GM23338 (cell line): Measurements from ENCODE around the gene CACNA2D4. TPM values are rescaled to one million over a fixed set of nuclear protein-coding genes. Genes with fewer than 3 reads are reported as not detected.

ENCODE experiments used
- ATAC-seq: fragments of 200-7000 bp; cut with Tn5 transposase; 3 replicates; pipeline ENCODE4 v1.9.1; 2020
- DNase-seq: peaks from one replicate; pipeline ENCODE4 v3.0.0-alpha.2; 2015; ENCODE audit warnings: low spot score
- H2AFZ ChIP-seq: fragments of 200-600 bp; sonication (generic); 2 replicates; pipeline ENCODE4 v1.8.0; 2016; ENCODE audit warnings: antibody characterized with exemption, mild to moderate bottlenecking, moderate library complexity
- H3F3A ChIP-seq: fragments of 200-600 bp; sonication (generic); replicated peaks from 2 replicates; pipeline ENCODE4 v1.8.0; 2017; ENCODE audit warnings: antibody characterized with exemption, mixed run types, low read depth
- H3K27ac ChIP-seq: fragments of 200-600 bp; sonication (generic); 2 replicates; pipeline ENCODE4 v1.6.1; 2016; ENCODE audit warnings: low read depth
- H3K27me3 ChIP-seq: fragments of 200-600 bp; sonication (generic); 2 replicates; pipeline ENCODE4 v1.8.0; 2016; ENCODE audit warnings: mild to moderate bottlenecking, mixed run types, moderate library complexity; ENCODE audit not compliant: insufficient read depth
- H3K36me3 ChIP-seq: fragments of 200-600 bp; sonication (generic); 2 replicates; pipeline ENCODE4 v1.8.0; 2016; ENCODE audit warnings: mild to moderate bottlenecking; ENCODE audit not compliant: insufficient read depth
- H3K4me1 ChIP-seq: fragments of 200-600 bp; sonication (generic); 2 replicates; pipeline ENCODE4 v1.8.0; 2016; ENCODE audit warnings: mild to moderate bottlenecking, moderate library complexity; ENCODE audit not compliant: insufficient read depth
- H3K4me2 ChIP-seq: fragments of 200-600 bp; sonication (generic); 2 replicates; pipeline ENCODE4 v1.7.1; 2017; ENCODE audit warnings: mixed run types
- H3K4me3 ChIP-seq: fragments of 200-600 bp; sonication (generic); 2 replicates; pipeline ENCODE4 v1.6.1; 2016; ENCODE audit warnings: mixed run types
- H3K79me2 ChIP-seq: fragments of 200-600 bp; sonication (generic); replicated peaks from 2 replicates; pipeline ENCODE4 v1.8.0; 2017; ENCODE audit warnings: mild to moderate bottlenecking; ENCODE audit not compliant: insufficient read depth
- H3K9me2 ChIP-seq: fragments of 200-600 bp; sonication (generic); 2 replicates; pipeline ENCODE4 v1.8.0; 2017; ENCODE audit not compliant: insufficient read depth
- H4K20me1 ChIP-seq: fragments of 200-600 bp; sonication (generic); replicated peaks from 2 replicates; pipeline ENCODE4 v1.8.0; 2017; ENCODE audit warnings: mild to moderate bottlenecking; ENCODE audit not compliant: insufficient read depth
- H3K27ac Mint-ChIP-seq: 2 replicates; pipeline ENCODE4 v1.8.0; 2020; ENCODE audit warnings: inconsistent platforms, mild to moderate bottlenecking, moderate library complexity, mixed read lengths
- H3K27me3 Mint-ChIP-seq: 3 replicates; pipeline ENCODE4 v1.8.0; 2022; ENCODE audit warnings: low read depth, mild to moderate bottlenecking, moderate library complexity, mixed read lengths, inconsistent platforms; ENCODE audit not compliant: insufficient read depth, poor library complexity
- H3K36me3 Mint-ChIP-seq: 3 replicates; pipeline ENCODE4 v1.8.0; 2021; ENCODE audit warnings: low read depth, mild to moderate bottlenecking, inconsistent platforms, moderate library complexity, mixed read lengths
- H3K4me1 Mint-ChIP-seq: 3 replicates; pipeline ENCODE4 v1.8.0; 2020; ENCODE audit warnings: mild to moderate bottlenecking, inconsistent platforms, mixed read lengths
- H3K4me3 Mint-ChIP-seq: 3 replicates; pipeline ENCODE4 v1.8.0; 2021; ENCODE audit warnings: moderate library complexity, mild to moderate bottlenecking, inconsistent platforms, mixed read lengths
- H3K9me3 Mint-ChIP-seq: 3 replicates; pipeline ENCODE4 v1.8.0; 2020; ENCODE audit warnings: moderate library complexity, mild to moderate bottlenecking, inconsistent platforms, mixed read lengths
- EZH2 ChIP-seq: fragments of 200-600 bp; sonication (generic); IDR thresholded peaks from one replicate; pipeline ENCODE4 v1.8.0; 2017; ENCODE audit warnings: antibody characterized with exemption, mild to moderate bottlenecking, low read depth; ENCODE audit not compliant: unreplicated experiment
- JUNB ChIP-seq: IDR thresholded peaks from one replicate; pipeline ENCODE4 v1.6.1; 2016; ENCODE audit warnings: antibody characterized with exemption; ENCODE audit not compliant: unreplicated experiment
- NANOG ChIP-seq: IDR thresholded peaks from 2 replicates; pipeline ENCODE4 v1.6.1; 2016; ENCODE audit warnings: antibody characterized with exemption, borderline replicate concordance
- POLR2AphosphoS5 ChIP-seq: IDR thresholded peaks from 2 replicates; pipeline ENCODE4 v1.6.1; 2016; ENCODE audit warnings: antibody characterized with exemption, low read depth
- ZNF331 ChIP-seq: fragments of 250-450 bp; sonication (Bioruptor Pico); IDR thresholded peaks from 2 replicates; pipeline ENCODE4 v1.5.0; 2020; ENCODE audit warnings: low read depth, mild to moderate bottlenecking, moderate library complexity
- polyA plus RNA-seq: library from polyadenylated mRNA; unstranded; fragments of >200 nt; fragmentation: Nextera tagmentation; extraction: Ambion mirVana; gene quantifications from 2 replicates; pipeline ENCODE4 v1.2.1, GENCODE V29; 2016
- total RNA-seq: library from RNA; depleted of rRNA; stranded (reverse); fragments of >200 nt; shearing (Covaris generic); gene quantifications from 2 replicates; pipeline ENCODE4 v1.2.3, GENCODE V29; 2014
- TF ChIP-seq, protein P1 (sequence below): fragments of 250-450 bp; sonication (Bioruptor Pico); IDR thresholded peaks from 2 replicates; pipeline ENCODE4 v1.5.0; 2020; ENCODE audit warnings: mild to moderate bottlenecking, moderate library complexity
- TF ChIP-seq, protein P2 (sequence below), 2 experiments: fragments of 200-600 bp in 1 of 2; sonication (generic) in 1 of 2; conservative IDR thresholded peaks; 2 replicates each; pipeline versions ENCODE4 v1.5.1 to v1.6.1; 2016 to 2017; ENCODE audit warnings: antibody characterized with exemption in 2 of 2, low read depth in 2 of 2, mild to moderate bottlenecking in 2 of 2, moderate library complexity in 1 of 2

CACNA2D4 gene
- total and polyA plus RNA-seq, 2 experiments from 2014 or later: 0.07 to 0.24 TPM

DNA sequence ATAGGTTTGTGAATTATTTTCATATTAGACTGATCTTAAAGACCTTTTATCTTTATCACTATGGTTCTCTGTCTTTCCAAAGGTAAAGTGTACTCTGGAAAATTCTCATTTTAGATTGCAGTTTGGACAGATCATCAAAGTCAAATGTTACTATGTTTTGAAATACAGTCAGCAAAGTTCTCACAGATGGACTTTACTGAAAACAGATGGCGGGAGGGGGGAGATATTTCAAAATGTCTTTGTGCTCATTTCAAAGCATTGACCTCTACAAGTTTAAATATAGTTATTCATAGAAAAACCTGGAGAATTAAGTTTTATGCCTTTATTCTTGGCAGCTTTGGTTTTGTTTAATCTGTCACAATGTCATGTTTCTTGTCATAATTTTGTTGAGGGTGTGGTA lies 149.8 kb downstream of the CACNA2D4 start (continued):
- TF ChIP-seq, protein P1, sequence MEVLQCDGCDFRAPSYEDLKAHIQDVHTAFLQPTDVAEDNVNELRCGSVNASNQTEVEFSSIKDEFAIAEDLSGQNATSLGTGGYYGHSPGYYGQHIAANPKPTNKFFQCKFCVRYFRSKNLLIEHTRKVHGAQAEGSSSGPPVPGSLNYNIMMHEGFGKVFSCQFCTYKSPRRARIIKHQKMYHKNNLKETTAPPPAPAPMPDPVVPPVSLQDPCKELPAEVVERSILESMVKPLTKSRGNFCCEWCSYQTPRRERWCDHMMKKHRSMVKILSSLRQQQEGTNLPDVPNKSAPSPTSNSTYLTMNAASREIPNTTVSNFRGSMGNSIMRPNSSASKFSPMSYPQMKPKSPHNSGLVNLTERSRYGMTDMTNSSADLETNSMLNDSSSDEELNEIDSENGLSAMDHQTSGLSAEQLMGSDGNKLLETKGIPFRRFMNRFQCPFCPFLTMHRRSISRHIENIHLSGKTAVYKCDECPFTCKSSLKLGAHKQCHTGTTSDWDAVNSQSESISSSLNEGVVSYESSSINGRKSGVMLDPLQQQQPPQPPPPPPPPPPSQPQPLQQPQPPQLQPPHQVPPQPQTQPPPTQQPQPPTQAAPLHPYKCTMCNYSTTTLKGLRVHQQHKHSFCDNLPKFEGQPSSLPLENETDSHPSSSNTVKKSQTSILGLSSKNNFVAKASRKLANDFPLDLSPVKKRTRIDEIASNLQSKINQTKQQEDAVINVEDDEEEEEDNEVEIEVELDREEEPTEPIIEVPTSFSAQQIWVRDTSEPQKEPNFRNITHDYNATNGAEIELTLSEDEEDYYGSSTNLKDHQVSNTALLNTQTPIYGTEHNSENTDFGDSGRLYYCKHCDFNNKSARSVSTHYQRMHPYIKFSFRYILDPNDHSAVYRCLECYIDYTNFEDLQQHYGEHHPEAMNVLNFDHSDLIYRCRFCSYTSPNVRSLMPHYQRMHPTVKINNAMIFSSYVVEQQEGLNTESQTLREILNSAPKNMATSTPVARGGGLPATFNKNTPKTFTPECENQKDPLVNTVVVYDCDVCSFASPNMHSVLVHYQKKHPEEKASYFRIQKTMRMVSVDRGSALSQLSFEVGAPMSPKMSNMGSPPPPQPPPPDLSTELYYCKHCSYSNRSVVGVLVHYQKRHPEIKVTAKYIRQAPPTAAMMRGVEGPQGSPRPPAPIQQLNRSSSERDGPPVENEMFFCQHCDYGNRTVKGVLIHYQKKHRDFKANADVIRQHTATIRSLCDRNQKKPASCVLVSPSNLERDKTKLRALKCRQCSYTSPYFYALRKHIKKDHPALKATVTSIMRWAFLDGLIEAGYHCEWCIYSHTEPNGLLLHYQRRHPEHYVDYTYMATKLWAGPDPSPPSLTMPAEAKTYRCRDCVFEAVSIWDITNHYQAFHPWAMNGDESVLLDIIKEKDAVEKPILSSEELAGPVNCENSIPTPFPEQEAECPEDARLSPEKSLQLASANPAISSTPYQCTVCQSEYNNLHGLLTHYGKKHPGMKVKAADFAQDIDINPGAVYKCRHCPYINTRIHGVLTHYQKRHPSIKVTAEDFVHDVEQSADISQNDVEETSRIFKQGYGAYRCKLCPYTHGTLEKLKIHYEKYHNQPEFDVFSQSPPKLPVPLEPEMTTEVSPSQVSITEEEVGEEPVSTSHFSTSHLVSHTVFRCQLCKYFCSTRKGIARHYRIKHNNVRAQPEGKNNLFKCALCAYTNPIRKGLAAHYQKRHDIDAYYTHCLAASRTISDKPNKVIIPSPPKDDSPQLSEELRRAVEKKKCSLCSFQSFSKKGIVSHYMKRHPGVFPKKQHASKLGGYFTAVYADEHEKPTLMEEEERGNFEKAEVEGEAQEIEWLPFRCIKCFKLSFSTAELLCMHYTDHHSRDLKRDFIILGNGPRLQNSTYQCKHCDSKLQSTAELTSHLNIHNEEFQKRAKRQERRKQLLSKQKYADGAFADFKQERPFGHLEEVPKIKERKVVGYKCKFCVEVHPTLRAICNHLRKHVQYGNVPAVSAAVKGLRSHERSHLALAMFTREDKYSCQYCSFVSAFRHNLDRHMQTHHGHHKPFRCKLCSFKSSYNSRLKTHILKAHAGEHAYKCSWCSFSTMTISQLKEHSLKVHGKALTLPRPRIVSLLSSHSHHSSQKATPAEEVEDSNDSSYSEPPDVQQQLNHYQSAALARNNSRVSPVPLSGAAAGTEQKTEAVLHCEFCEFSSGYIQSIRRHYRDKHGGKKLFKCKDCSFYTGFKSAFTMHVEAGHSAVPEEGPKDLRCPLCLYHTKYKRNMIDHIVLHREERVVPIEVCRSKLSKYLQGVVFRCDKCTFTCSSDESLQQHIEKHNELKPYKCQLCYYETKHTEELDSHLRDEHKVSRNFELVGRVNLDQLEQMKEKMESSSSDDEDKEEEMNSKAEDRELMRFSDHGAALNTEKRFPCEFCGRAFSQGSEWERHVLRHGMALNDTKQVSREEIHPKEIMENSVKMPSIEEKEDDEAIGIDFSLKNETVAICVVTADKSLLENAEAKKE (CRISPR knock-in tag): no peak
- TF ChIP-seq POLR2AphosphoS5 (no peak), EZH2 (no peak), JUNB (no peak)

DNA sequence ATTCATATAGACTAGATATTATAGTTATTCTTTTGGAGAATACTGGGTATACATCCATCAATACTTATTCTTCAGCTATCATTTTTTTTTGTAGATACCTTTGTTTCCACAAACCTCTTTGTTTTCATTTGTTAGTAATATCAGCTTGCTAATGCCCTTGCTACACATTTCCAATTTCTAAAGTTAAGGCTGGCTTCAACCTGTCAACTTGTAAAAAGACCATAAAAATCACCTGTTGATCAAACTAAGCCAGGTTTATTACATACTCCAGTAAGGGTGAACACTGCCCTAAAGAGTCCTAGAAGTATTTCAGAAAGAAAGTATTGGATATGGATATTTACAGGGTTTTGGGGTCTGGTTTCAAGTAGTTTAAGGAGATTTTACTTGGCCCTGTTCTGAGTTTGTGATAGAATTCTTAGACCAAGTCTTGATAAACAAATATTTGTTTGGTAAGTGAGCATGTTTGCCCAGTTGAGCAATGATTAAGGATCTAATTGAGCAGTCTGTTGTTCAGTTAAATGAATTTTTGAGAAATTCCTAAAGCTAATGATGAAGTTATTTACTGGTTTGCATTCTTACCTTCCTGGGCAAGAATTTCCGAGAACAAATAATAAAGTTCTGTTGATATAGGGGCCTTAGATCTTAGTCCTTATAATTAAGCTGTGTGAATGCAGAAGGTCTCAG lies 150.9 kb downstream of the CACNA2D4 start:
- no peaks in the 10 kb centered on the region for H3K27me3 ChIP-seq
- H3K27ac Mint-ChIP-seq: no peak overlapping the region

More for the DNA sequence above, 150.9 kb downstream of the CACNA2D4 start:
- peaks cover 14% of the 10 kb centered on the region for H4K20me1 ChIP-seq
- no peak overlapping the region for H3K4me2 ChIP-seq
- no peak overlapping the region for H3K27ac ChIP-seq
- H3K36me3 ChIP-seq: no peaks in the 10 kb centered on the region; the same call in 1 of the 2 replicates
- no peaks in the 10 kb centered on the region for H3K9me3 Mint-ChIP-seq
- H3K9me2 ChIP-seq: no peaks in the 10 kb centered on the region
- no peaks in the 10 kb centered on the region for H3K36me3 Mint-ChIP-seq
- DNase-seq (no peak), ATAC-seq (no peak)
- H3K4me3 Mint-ChIP-seq: no peak overlapping the region
- H3K4me1 Mint-ChIP-seq: peaks cover 14% of the 10 kb centered on the region; the same call in 2 of the 3 replicates
- no peaks in the 10 kb centered on the region for H3F3A ChIP-seq
- H3K4me1 ChIP-seq: peaks cover 4% of the 10 kb centered on the region; the same call in 1 of the 2 replicates
- TF ChIP-seq, protein P2, sequence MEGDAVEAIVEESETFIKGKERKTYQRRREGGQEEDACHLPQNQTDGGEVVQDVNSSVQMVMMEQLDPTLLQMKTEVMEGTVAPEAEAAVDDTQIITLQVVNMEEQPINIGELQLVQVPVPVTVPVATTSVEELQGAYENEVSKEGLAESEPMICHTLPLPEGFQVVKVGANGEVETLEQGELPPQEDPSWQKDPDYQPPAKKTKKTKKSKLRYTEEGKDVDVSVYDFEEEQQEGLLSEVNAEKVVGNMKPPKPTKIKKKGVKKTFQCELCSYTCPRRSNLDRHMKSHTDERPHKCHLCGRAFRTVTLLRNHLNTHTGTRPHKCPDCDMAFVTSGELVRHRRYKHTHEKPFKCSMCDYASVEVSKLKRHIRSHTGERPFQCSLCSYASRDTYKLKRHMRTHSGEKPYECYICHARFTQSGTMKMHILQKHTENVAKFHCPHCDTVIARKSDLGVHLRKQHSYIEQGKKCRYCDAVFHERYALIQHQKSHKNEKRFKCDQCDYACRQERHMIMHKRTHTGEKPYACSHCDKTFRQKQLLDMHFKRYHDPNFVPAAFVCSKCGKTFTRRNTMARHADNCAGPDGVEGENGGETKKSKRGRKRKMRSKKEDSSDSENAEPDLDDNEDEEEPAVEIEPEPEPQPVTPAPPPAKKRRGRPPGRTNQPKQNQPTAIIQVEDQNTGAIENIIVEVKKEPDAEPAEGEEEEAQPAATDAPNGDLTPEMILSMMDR (conservative IDR thresholded peaks at IDR 0.05; ENCODE audit: low read depth in 2 of 2): no peak
- TF ChIP-seq ZNF331 (CRISPR knock-in tag) (no peak), NANOG (no peak)
- no peaks in the 10 kb centered on the region for H3K27me3 Mint-ChIP-seq
- H2AFZ ChIP-seq: no peak overlapping the region
- peaks cover 85% of the 10 kb centered on the region for H3K79me2 ChIP-seq
- no peak overlapping the region for H3K4me3 ChIP-seq
